ENCODE results near the gene MRPL28.

GRCh38 chr16:372302-372983 lies 2.1 kb upstream of the MRPL28 start:
- TF ChIP-seq, protein P1, sequence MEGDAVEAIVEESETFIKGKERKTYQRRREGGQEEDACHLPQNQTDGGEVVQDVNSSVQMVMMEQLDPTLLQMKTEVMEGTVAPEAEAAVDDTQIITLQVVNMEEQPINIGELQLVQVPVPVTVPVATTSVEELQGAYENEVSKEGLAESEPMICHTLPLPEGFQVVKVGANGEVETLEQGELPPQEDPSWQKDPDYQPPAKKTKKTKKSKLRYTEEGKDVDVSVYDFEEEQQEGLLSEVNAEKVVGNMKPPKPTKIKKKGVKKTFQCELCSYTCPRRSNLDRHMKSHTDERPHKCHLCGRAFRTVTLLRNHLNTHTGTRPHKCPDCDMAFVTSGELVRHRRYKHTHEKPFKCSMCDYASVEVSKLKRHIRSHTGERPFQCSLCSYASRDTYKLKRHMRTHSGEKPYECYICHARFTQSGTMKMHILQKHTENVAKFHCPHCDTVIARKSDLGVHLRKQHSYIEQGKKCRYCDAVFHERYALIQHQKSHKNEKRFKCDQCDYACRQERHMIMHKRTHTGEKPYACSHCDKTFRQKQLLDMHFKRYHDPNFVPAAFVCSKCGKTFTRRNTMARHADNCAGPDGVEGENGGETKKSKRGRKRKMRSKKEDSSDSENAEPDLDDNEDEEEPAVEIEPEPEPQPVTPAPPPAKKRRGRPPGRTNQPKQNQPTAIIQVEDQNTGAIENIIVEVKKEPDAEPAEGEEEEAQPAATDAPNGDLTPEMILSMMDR (IDR thresholded peaks at IDR 0.05; ENCODE audit: low read depth, low read length, poor library complexity, severe bottlenecking), result no peak
- TF ChIP-seq EZH2phosphoT487 (IDR thresholded peaks at IDR 0.05; ENCODE audit: borderline replicate concordance, low read length), result no peak

Data from DOHH2 (cell line).